DND-41 (cell line): ENCODE measurements around the gene PRUNE1.

Experiments used
- CTCF ChIP-seq: IDR thresholded peaks from 2 replicates; pipeline ENCODE4 v1.5.1; 2012; ENCODE audit warnings: borderline replicate concordance, low read length, moderate library complexity, mild to moderate bottlenecking; ENCODE audit not compliant: poor library complexity, severe bottlenecking; ENCODE audit errors: extremely low read depth
- EZH2 ChIP-seq: IDR thresholded peaks from 3 replicates; pipeline ENCODE4 v1.6.1; 2012; ENCODE audit warnings: borderline replicate concordance, low read depth, mild to moderate bottlenecking, moderate library complexity, low read length, inconsistent platforms; ENCODE audit not compliant: severe bottlenecking

- TF ChIP-seq CTCF (no peak), EZH2 (no peak)
These were observed 8.3 kb upstream of the PRUNE1 start for GRCh38 chr1:150999926-151000325.
